Calu3 (cell line): ENCODE data around the gene MYL12B. TPM values are rescaled to one million over a fixed set of nuclear protein-coding genes. Genes with fewer than 3 reads are reported as not detected.
A peak's percentile ranks its signal among the peaks of the same experiment; 100 is the strongest.

Experiments used
- BruUV-seq: library from RNA; stranded (reverse); fragments of 400-500 nt; replicated peaks from 2 replicates; lab custom pipeline; 2021; lab: Mats Ljungman, UMichigan
- CTCF ChIA-PET: fragments of 300-600 bp; sonication (Branson Sonifier 250); formaldehyde crosslinking; loops from one replicate; lab custom pipeline; 2022; ENCODE audit warnings: antibody characterized with exemption; lab: Charles Lee
- DNase-seq: peaks from one replicate; pipeline ENCODE4 v3.0.0; 2022
- H3K27ac Mint-ChIP-seq: one replicate; pipeline ENCODE4 v1.8.0; 2022; ENCODE audit warnings: mixed read lengths; ENCODE audit not compliant: unreplicated experiment
- H3K27me3 Mint-ChIP-seq: one replicate; pipeline ENCODE4 v1.8.0; 2022; ENCODE audit warnings: mixed read lengths; ENCODE audit not compliant: unreplicated experiment
- H3K36me3 Mint-ChIP-seq: one replicate; pipeline ENCODE4 v1.8.0; 2022; ENCODE audit warnings: mild to moderate bottlenecking, moderate library complexity, mixed read lengths; ENCODE audit not compliant: insufficient read depth, unreplicated experiment
- H3K4me1 Mint-ChIP-seq: one replicate; pipeline ENCODE4 v1.8.0; 2022; ENCODE audit warnings: mild to moderate bottlenecking, low read depth, mixed read lengths; ENCODE audit not compliant: unreplicated experiment
- H3K4me3 Mint-ChIP-seq: one replicate; pipeline ENCODE4 v1.8.0; 2022; ENCODE audit warnings: mild to moderate bottlenecking, low read depth, moderate library complexity, mixed read lengths; ENCODE audit not compliant: unreplicated experiment
- H3K9me3 Mint-ChIP-seq: one replicate; pipeline ENCODE4 v1.8.0; 2022; ENCODE audit warnings: low read depth, mixed read lengths; ENCODE audit not compliant: unreplicated experiment
- CTCF ChIP-seq: fragments of 200-600 bp; IDR thresholded peaks from one replicate; pipeline ENCODE4 v1.8.0; 2022; ENCODE audit warnings: antibody characterized with exemption; ENCODE audit not compliant: unreplicated experiment
- intact Hi-C: fragments of 100-400 bp; cut with micrococcal nuclease; formaldehyde crosslinking; loops from one replicate; pipeline ENCODE4 v1.10.0; 2022; ENCODE audit not compliant: unreplicated experiment
- total RNA-seq: library from RNA; stranded (reverse); gene quantifications from 2 replicates; pipeline ENCODE4 v1.2.3, GENCODE V29; 2022

MYL12B gene
- total RNA-seq, 1 experiment from 2014 or later = 523 TPM

GRCh38 chr18:3236470-3236869 lies 25.5 kb upstream of the MYL12B start:
- no peaks in the 10 kb centered on the region for H3K36me3 Mint-ChIP-seq
- H3K27ac Mint-ChIP-seq = no peak overlapping the region
- CTCF ChIA-PET = no interaction called here
- no peaks in the 10 kb centered on the region for H3K27me3 Mint-ChIP-seq
- TF ChIP-seq CTCF = no peak
- intact Hi-C loops = no loop called here
- BruUV-seq = no TSS peak
- DNase-seq = no peak
- H3K9me3 Mint-ChIP-seq = peaks cover 6% of the 10 kb centered on the region
- no peak overlapping the region for H3K4me3 Mint-ChIP-seq
- no peaks in the 10 kb centered on the region for H3K4me1 Mint-ChIP-seq

GRCh38 chr18:3238742-3239141 lies 23.2 kb upstream of the MYL12B start:
- no TSS peak for BruUV-seq
- no peak for DNase-seq
- H3K4me3 Mint-ChIP-seq = no peak overlapping the region
- H3K36me3 Mint-ChIP-seq = no peaks in the 10 kb centered on the region
- no peaks in the 10 kb centered on the region for H3K4me1 Mint-ChIP-seq
- CTCF ChIA-PET = interaction anchor here (0.5 to 1.7 kb wide), 5 partner anchors 24 to 279 kb away, joined by 3 to 6 read pairs (median 3); no protein-coding TSS in a partner anchor
- no peaks in the 10 kb centered on the region for H3K27me3 Mint-ChIP-seq
- H3K27ac Mint-ChIP-seq = no peak overlapping the region
- intact Hi-C loops = no loop called here
- peaks cover 6% of the 10 kb centered on the region for H3K9me3 Mint-ChIP-seq
- no peak for TF ChIP-seq CTCF

DNA sequence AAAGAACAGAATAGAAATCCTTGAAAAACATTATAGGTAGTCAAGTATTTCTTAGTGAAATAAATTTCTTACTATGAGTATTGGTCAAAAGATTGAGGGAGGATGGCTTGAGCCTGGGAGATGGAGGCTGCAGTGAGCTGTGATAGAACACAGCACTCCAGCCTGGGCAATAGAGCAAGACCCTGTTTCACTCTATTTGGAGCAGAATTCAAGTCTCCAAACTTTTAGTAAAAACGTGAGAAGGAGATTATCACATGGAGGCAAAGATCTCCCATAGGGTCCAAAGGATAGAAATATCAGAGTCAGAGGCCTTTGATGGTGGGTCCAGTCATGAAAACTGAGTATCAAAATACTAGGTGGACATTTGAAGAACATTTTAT lies 16.8 kb upstream of the MYL12B start:
- BruUV-seq = no TSS peak
- Mint-ChIP-seq H3K36me3 (peaks cover 46% of the 10 kb centered on the region), H3K9me3 (peaks cover 6% of the 10 kb centered on the region), H3K27me3 (no peaks in the 10 kb centered on the region), H3K27ac (peak overlapping the region; percentile 83), H3K4me3 (peak overlapping the region; percentile 79), H3K4me1 (peaks cover 21% of the 10 kb centered on the region)
- intact Hi-C loops = loop anchor here (5.0 to 10.0 kb wide), 7 partner anchors 33 to 308 kb away; no protein-coding TSS in a partner anchor
- CTCF ChIA-PET = interaction anchor here (0.9 to 3.0 kb wide), 6 partner anchors 11 to 260 kb away, joined by 4 to 20 read pairs (median 11); no protein-coding TSS in a partner anchor
- DNase-seq = no peak
- TF ChIP-seq CTCF = no peak

GRCh38 chr18:3245853-3246634 lies 15.9 kb upstream of the MYL12B start:
- H3K4me3 Mint-ChIP-seq = peak overlapping the region; percentile 79
- peaks cover 53% of the 10 kb centered on the region for H3K36me3 Mint-ChIP-seq
- H3K9me3 Mint-ChIP-seq = no peaks in the 10 kb centered on the region
- peak; percentile 89 for DNase-seq
- H3K4me1 Mint-ChIP-seq = peaks cover 30% of the 10 kb centered on the region
- intact Hi-C loops = loop anchor here (1.0 to 10.0 kb wide), 8 partner anchors 34 to 309 kb away; no protein-coding TSS in a partner anchor
- no peaks in the 10 kb centered on the region for H3K27me3 Mint-ChIP-seq
- CTCF ChIA-PET = interaction anchor here (0.6 to 3.0 kb wide), 21 partner anchors 12 to 480 kb away, joined by 3 to 20 read pairs (median 4); no protein-coding TSS in a partner anchor
- H3K27ac Mint-ChIP-seq = peak overlapping the region; percentile 83
- peak; percentile 96 for TF ChIP-seq CTCF
- no TSS peak for BruUV-seq
